SK-N-SH treated with all-trans-retinoic acid at 6 μM for 48 hours (cell line): ENCODE results near the gene DNAJC10.

ENCODE experiments used
- ATAC-seq: fragments of 200-7000 bp; cut with Tn5 transposase; 3 replicates; pipeline ENCODE4 v1.9.1; 2020; ENCODE audit warnings: mild to moderate bottlenecking, moderate library complexity
- ARNTL ChIP-seq: fragments of 450-650 bp; formaldehyde crosslinking; IDR thresholded peaks from 2 replicates; pipeline ENCODE4 v1.5.0; 2020; ENCODE audit warnings: low read depth, mild to moderate bottlenecking, moderate library complexity, borderline replicate concordance
- BACH2 ChIP-seq: fragments of 250-450 bp; sonication (Bioruptor Pico); IDR thresholded peaks from 2 replicates; pipeline ENCODE4 v1.9.0; 2021; ENCODE audit warnings: mild to moderate bottlenecking, borderline replicate concordance
- ESRRG ChIP-seq: fragments of 250-450 bp; sonication (Bioruptor Pico); IDR thresholded peaks from 2 replicates; pipeline ENCODE4 v1.6.1; 2021; ENCODE audit warnings: mild to moderate bottlenecking
- GLIS3 ChIP-seq: fragments of 250-450 bp; sonication (Bioruptor Pico); IDR thresholded peaks from 2 replicates; pipeline ENCODE4 v1.5.0; 2020; ENCODE audit warnings: mild to moderate bottlenecking, moderate library complexity
- OSR1 ChIP-seq: fragments of 250-450 bp; sonication (Bioruptor Pico); IDR thresholded peaks from 2 replicates; pipeline ENCODE4 v1.8.0; 2022; ENCODE audit warnings: moderate library complexity, mild to moderate bottlenecking, inconsistent platforms
- PPARA ChIP-seq: fragments of 250-450 bp; sonication (Bioruptor Pico); IDR thresholded peaks from 2 replicates; pipeline ENCODE4 v1.5.0; 2020; ENCODE audit warnings: mild to moderate bottlenecking, borderline replicate concordance
- RARB ChIP-seq: fragments of 250-450 bp; sonication (Bioruptor Pico); IDR thresholded peaks from 2 replicates; pipeline ENCODE4 v1.8.0; 2021; ENCODE audit warnings: mild to moderate bottlenecking, moderate library complexity
- SNAI2 ChIP-seq: fragments of 250-450 bp; sonication (Bioruptor Pico); IDR thresholded peaks from 2 replicates; pipeline ENCODE4 v1.5.0; 2020; ENCODE audit warnings: mild to moderate bottlenecking, moderate library complexity
- TCF4 ChIP-seq: fragments of 250-450 bp; sonication (Bioruptor Pico); IDR thresholded peaks from 2 replicates; pipeline ENCODE4 v1.8.0; 2021; ENCODE audit warnings: mild to moderate bottlenecking, moderate library complexity, borderline replicate concordance
- TOX ChIP-seq: fragments of 250-450 bp; sonication (Bioruptor Pico); IDR thresholded peaks from 2 replicates; pipeline ENCODE4 v1.8.0; 2021; ENCODE audit warnings: mild to moderate bottlenecking, moderate library complexity, borderline replicate concordance
- ZC3H10 ChIP-seq: fragments of 250-450 bp; sonication (Bioruptor Pico); IDR thresholded peaks from 2 replicates; pipeline ENCODE4 v1.5.1; 2021; ENCODE audit warnings: mild to moderate bottlenecking, moderate library complexity
- ZFP3 ChIP-seq: fragments of 250-450 bp; sonication (Bioruptor Pico); IDR thresholded peaks from 2 replicates; pipeline ENCODE4 v1.5.0; 2020; ENCODE audit warnings: mild to moderate bottlenecking, moderate library complexity
- ZFP30 ChIP-seq: fragments of 450-650 bp; formaldehyde crosslinking; IDR thresholded peaks from 2 replicates; pipeline ENCODE4 v1.5.0; 2022; ENCODE audit warnings: mild to moderate bottlenecking, moderate library complexity
- ZNF565 ChIP-seq: fragments of 450-650 bp; formaldehyde crosslinking; conservative IDR thresholded peaks from 2 replicates; pipeline ENCODE4 v1.5.0; 2020; ENCODE audit warnings: low read depth, mild to moderate bottlenecking, moderate library complexity
- ZNF70 ChIP-seq: fragments of 450-650 bp; formaldehyde crosslinking; IDR thresholded peaks from 2 replicates; pipeline ENCODE4 v1.5.0; 2020; ENCODE audit warnings: mild to moderate bottlenecking, moderate library complexity
- ZNF8 ChIP-seq: fragments of 450-650 bp; formaldehyde crosslinking; IDR thresholded peaks from 2 replicates; pipeline ENCODE4 v1.5.0; 2020; ENCODE audit warnings: mild to moderate bottlenecking, moderate library complexity
- TF ChIP-seq, protein P1 (sequence below): fragments of 250-450 bp; sonication (Bioruptor Pico); IDR thresholded peaks from 2 replicates; pipeline ENCODE4 v1.5.0; 2020; ENCODE audit warnings: mild to moderate bottlenecking, moderate library complexity
- TF ChIP-seq, protein P2 (sequence below): fragments of 250-450 bp; sonication (Bioruptor Pico); IDR thresholded peaks from 2 replicates; pipeline ENCODE4 v1.5.1; 2020; ENCODE audit warnings: low read depth, mild to moderate bottlenecking, moderate library complexity
- TF ChIP-seq, protein P3 (sequence below): fragments of 250-450 bp; sonication (Bioruptor Pico); IDR thresholded peaks from 2 replicates; pipeline ENCODE4 v1.5.1; 2021; ENCODE audit warnings: mild to moderate bottlenecking, moderate library complexity
- TF ChIP-seq, protein P4 (sequence below): fragments of 250-450 bp; sonication (Bioruptor Pico); IDR thresholded peaks from 2 replicates; pipeline ENCODE4 v1.8.0; 2020; ENCODE audit warnings: mild to moderate bottlenecking, moderate library complexity, borderline replicate concordance

The DNAJC10 gene

GRCh38 chr2:182792441-182792840 lies 76.4 kb downstream of the DNAJC10 start (continued):
- TF ChIP-seq, protein P1, sequence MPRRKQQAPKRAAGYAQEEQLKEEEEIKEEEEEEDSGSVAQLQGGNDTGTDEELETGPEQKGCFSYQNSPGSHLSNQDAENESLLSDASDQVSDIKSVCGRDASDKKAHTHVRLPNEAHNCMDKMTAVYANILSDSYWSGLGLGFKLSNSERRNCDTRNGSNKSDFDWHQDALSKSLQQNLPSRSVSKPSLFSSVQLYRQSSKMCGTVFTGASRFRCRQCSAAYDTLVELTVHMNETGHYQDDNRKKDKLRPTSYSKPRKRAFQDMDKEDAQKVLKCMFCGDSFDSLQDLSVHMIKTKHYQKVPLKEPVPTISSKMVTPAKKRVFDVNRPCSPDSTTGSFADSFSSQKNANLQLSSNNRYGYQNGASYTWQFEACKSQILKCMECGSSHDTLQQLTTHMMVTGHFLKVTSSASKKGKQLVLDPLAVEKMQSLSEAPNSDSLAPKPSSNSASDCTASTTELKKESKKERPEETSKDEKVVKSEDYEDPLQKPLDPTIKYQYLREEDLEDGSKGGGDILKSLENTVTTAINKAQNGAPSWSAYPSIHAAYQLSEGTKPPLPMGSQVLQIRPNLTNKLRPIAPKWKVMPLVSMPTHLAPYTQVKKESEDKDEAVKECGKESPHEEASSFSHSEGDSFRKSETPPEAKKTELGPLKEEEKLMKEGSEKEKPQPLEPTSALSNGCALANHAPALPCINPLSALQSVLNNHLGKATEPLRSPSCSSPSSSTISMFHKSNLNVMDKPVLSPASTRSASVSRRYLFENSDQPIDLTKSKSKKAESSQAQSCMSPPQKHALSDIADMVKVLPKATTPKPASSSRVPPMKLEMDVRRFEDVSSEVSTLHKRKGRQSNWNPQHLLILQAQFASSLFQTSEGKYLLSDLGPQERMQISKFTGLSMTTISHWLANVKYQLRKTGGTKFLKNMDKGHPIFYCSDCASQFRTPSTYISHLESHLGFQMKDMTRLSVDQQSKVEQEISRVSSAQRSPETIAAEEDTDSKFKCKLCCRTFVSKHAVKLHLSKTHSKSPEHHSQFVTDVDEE (CRISPR knock-in tag), result no peak
- TF ChIP-seq GLIS3 (CRISPR knock-in tag), result no peak
- TF ChIP-seq, all 23 proteins: peak for 0

DNA sequence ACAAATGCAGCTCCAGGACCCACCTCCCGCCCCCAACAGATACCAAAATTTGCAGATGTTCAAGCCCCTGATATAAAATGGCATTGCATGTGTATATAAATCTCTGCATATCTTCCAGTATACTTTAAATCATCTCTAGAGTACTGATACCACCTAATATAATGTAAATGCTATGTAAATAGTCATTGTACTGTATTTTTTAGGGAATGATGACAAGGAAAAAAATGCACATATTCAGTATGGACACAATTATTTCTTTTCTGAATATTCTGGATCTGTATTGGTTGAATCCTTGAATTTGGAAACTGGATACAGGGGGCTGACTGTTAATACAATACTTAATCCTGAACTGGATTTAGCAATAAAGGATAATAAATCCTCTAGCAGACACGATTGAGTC lies 82.7 kb downstream of the DNAJC10 start:
- no peak for TF ChIP-seq ARNTL
- TF ChIP-seq, protein P2, sequence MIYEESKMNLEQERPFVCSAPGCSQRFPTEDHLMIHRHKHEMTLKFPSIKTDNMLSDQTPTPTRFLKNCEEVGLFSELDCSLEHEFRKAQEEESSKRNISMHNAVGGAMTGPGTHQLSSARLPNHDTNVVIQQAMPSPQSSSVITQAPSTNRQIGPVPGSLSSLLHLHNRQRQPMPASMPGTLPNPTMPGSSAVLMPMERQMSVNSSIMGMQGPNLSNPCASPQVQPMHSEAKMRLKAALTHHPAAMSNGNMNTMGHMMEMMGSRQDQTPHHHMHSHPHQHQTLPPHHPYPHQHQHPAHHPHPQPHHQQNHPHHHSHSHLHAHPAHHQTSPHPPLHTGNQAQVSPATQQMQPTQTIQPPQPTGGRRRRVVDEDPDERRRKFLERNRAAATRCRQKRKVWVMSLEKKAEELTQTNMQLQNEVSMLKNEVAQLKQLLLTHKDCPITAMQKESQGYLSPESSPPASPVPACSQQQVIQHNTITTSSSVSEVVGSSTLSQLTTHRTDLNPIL (CRISPR knock-in tag), result no peak
- no peak for TF ChIP-seq GLIS3 (CRISPR knock-in tag)
- no peak for TF ChIP-seq ZNF8 (CRISPR knock-in tag)
- TF ChIP-seq OSR1 (CRISPR knock-in tag), result no peak
- no peak for TF ChIP-seq ESRRG (CRISPR knock-in tag)
- no peak for TF ChIP-seq PPARA (CRISPR knock-in tag)
- no peak for TF ChIP-seq ZNF70 (CRISPR knock-in tag)
- TF ChIP-seq, protein P3, sequence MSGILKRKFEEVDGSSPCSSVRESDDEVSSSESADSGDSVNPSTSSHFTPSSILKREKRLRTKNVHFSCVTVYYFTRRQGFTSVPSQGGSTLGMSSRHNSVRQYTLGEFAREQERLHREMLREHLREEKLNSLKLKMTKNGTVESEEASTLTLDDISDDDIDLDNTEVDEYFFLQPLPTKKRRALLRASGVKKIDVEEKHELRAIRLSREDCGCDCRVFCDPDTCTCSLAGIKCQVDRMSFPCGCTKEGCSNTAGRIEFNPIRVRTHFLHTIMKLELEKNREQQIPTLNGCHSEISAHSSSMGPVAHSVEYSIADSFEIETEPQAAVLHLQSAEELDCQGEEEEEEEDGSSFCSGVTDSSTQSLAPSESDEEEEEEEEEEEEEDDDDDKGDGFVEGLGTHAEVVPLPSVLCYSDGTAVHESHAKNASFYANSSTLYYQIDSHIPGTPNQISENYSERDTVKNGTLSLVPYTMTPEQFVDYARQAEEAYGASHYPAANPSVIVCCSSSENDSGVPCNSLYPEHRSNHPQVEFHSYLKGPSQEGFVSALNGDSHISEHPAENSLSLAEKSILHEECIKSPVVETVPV (CRISPR knock-in tag), result no peak
- no peak for TF ChIP-seq ZC3H10 (CRISPR knock-in tag)
- TF ChIP-seq, protein P4, sequence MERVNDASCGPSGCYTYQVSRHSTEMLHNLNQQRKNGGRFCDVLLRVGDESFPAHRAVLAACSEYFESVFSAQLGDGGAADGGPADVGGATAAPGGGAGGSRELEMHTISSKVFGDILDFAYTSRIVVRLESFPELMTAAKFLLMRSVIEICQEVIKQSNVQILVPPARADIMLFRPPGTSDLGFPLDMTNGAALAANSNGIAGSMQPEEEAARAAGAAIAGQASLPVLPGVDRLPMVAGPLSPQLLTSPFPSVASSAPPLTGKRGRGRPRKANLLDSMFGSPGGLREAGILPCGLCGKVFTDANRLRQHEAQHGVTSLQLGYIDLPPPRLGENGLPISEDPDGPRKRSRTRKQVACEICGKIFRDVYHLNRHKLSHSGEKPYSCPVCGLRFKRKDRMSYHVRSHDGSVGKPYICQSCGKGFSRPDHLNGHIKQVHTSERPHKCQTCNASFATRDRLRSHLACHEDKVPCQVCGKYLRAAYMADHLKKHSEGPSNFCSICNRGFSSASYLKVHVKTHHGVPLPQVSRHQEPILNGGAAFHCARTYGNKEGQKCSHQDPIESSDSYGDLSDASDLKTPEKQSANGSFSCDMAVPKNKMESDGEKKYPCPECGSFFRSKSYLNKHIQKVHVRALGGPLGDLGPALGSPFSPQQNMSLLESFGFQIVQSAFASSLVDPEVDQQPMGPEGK (CRISPR knock-in tag), result no peak
- no peak for TF ChIP-seq RARB (CRISPR knock-in tag)
- TF ChIP-seq ZNF565, result no peak
- TF ChIP-seq SNAI2 (CRISPR knock-in tag), result no peak
- TF ChIP-seq BACH2, result no peak
- no peak for TF ChIP-seq TCF4 (CRISPR knock-in tag)
- ATAC-seq, result no peak

DNA sequence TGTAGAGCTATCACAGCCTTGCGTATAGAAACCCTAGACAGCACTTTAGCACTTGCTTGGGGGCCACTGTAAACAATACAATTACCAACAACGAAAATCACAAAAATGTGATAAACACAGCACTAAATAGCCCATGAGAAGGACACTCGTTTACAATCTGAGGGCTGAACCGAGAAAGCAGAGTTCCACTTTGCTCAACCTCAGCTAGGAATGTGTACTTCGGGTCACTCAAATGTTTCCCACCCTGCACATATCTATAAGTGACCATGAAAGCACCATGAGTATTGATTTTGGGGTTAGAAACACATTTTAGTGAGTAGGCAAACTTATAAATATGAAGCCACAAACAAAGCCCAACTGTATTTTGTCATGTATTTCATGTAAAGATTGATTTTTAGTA lies 88.1 kb downstream of the DNAJC10 start:
- ATAC-seq, result no peak
- TF ChIP-seq GLIS3 (CRISPR knock-in tag) (no peak), ARNTL (no peak), ZFP30 (CRISPR knock-in tag) (no peak), PPARA (CRISPR knock-in tag) (no peak), SNAI2 (CRISPR knock-in tag) (no peak)

DNA sequence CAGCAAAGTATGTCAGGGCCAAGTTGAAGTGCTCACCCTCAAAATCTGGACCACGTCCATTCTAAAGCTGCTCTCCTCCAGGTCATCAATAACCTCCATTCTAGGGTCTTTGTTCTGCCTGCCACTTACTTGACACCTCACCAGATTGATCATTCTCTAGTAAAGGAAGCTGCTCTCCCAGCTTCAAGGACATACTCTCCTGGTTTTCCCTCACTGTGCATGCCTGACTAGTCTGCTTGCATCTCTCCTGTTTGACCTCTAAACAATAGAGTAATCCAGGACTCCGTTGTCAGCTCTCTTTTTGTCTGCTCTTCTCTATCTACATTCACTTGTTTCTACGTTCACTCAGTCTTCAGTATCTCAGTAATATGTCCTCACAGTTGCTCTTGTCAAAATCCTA lies 91.3 kb downstream of the DNAJC10 start:
- TF ChIP-seq TOX (CRISPR knock-in tag) (no peak), ZFP3 (CRISPR knock-in tag) (no peak), ZNF8 (CRISPR knock-in tag) (no peak)
- ATAC-seq, result no peak

- no peak for TF ChIP-seq ARNTL
- no peak for TF ChIP-seq ZFP3 (CRISPR knock-in tag)
- TF ChIP-seq TOX (CRISPR knock-in tag), result no peak
- no peak for TF ChIP-seq ZNF8 (CRISPR knock-in tag)
- no peak for TF ChIP-seq ZC3H10 (CRISPR knock-in tag)
- TF ChIP-seq, all 23 proteins: peak for 0
- no peak for ATAC-seq
Observed at GRCh38 chr2:182810087-182810486, 94.0 kb downstream of the DNAJC10 start.
